ENCODE results near the gene CCR2. TPM values are rescaled to one million over a fixed set of nuclear protein-coding genes. Genes with fewer than 3 reads are reported as not detected.

CCR2 gene
- total and polyA plus RNA-seq, 2 experiments from 2014 or later, result not detected

GRCh38 chr3:46381625-46382024, 27.7 kb downstream of the CCR2 start (continued):
- TF ChIP-seq CTCF (conservative IDR thresholded peaks at IDR 0.05; ENCODE audit: low read depth in 2 of 2), result no peak
- no peak for TF ChIP-seq REST (IDR thresholded peaks at IDR 0.05; ENCODE audit: unreplicated experiment)
- no peak for TF ChIP-seq JUNB (IDR thresholded peaks at IDR 0.05; ENCODE audit: unreplicated experiment)
- no peak for TF ChIP-seq CREB1 (CRISPR knock-in tag; IDR thresholded peaks at IDR 0.05; ENCODE audit: low read depth)
- TF ChIP-seq NANOG (IDR thresholded peaks at IDR 0.05; ENCODE audit: borderline replicate concordance), result no peak
- no peak for TF ChIP-seq ZNF114 (CRISPR knock-in tag; IDR thresholded peaks at IDR 0.05)

- Histone ChIP-seq H3K27me3 (ENCODE audit: insufficient read depth) (no peaks in the 10 kb centered on the region), H3K4me2 (no peak overlapping the region), H3F3A (replicated peaks; ENCODE audit: low read depth) (no peaks in the 10 kb centered on the region), H3K4me1 (ENCODE audit: insufficient read depth) (peaks cover 21% of the 10 kb centered on the region), H3K27ac (ENCODE audit: low read depth) (no peak overlapping the region), H2AFZ (peak overlapping the region; percentile 66), H4K20me1 (replicated peaks; ENCODE audit: insufficient read depth) (no peaks in the 10 kb centered on the region), H3K4me3 (no peak overlapping the region), H3K36me3 (ENCODE audit: insufficient read depth) (no peaks in the 10 kb centered on the region), H3K79me2 (replicated peaks; ENCODE audit: insufficient read depth) (no peaks in the 10 kb centered on the region), H3K9me2 (ENCODE audit: insufficient read depth) (peaks cover 3% of the 10 kb centered on the region; the same call in 1 of the 2 replicates)
- no peak for ATAC-seq
- peaks cover 31% of the 10 kb centered on the region for H3K4me1 Mint-ChIP-seq
- DNase-seq (ENCODE audit: low spot score), result no peak
- no peak overlapping the region for H3K27ac Mint-ChIP-seq
- no peak overlapping the region for H3K4me3 Mint-ChIP-seq
- H3K9me3 Mint-ChIP-seq, result no peaks in the 10 kb centered on the region
- no peaks in the 10 kb centered on the region for H3K36me3 Mint-ChIP-seq (ENCODE audit: low read depth)
- no peaks in the 10 kb centered on the region for H3K27me3 Mint-ChIP-seq (ENCODE audit: insufficient read depth, low read depth, poor library complexity)
- no peak for TF ChIP-seq POLR2AphosphoS5 (IDR thresholded peaks at IDR 0.05; ENCODE audit: low read depth)
- TF ChIP-seq REST (IDR thresholded peaks at IDR 0.05; ENCODE audit: unreplicated experiment), result no peak
- no peak for TF ChIP-seq ETS1 (IDR thresholded peaks at IDR 0.05)
- no peak for TF ChIP-seq STAT1 (IDR thresholded peaks at IDR 0.05; ENCODE audit: unreplicated experiment)
- TF ChIP-seq ZNF114 (CRISPR knock-in tag; IDR thresholded peaks at IDR 0.05), result no peak
- TF ChIP-seq JUNB (IDR thresholded peaks at IDR 0.05; ENCODE audit: unreplicated experiment), result no peak
- no peak for TF ChIP-seq EZH2phosphoT487 (IDR thresholded peaks at IDR 0.05; ENCODE audit: unreplicated experiment)
- TF ChIP-seq ZNF331 (CRISPR knock-in tag; IDR thresholded peaks at IDR 0.05; ENCODE audit: low read depth), result no peak
- no peak for TF ChIP-seq NANOG (IDR thresholded peaks at IDR 0.05; ENCODE audit: borderline replicate concordance)
Measured at GRCh38 chr3:46383211-46383950, 29.5 kb downstream of the CCR2 start.

All from GM23338 (cell line).